Lower lobe of right lung (tissue), 2 donors: ENCODE data around the gene FIG4. TPM values are rescaled to one million over a fixed set of nuclear protein-coding genes. Genes with fewer than 3 reads are reported as not detected.
A peak's percentile ranks its signal among the peaks of the same experiment; 100 is the strongest.
"Not testable (repeated sequence)": the region's sequence is repeated elsewhere in the genome, so short reads cannot be mapped to it uniquely, and the experiment has no call there.

Source experiments
- ATAC-seq, 2 donors: fragments of 200-7000 bp; cut with Tn5 transposase; one replicate each; pipeline ENCODE4 v1.9.1; 2020 to 2022; ENCODE audit warnings: mild to moderate bottlenecking in 2 of 2, moderate library complexity in 2 of 2
- DNase-seq: peaks from one replicate; pipeline ENCODE4 v3.0.0-alpha.2; 2020
- H3K27ac ChIP-seq: fragments of 200-600 bp; one replicate; pipeline ENCODE4 v1.8.0; 2022
- H3K27me3 ChIP-seq: fragments of 200-600 bp; one replicate; pipeline ENCODE4 v1.8.0; 2022; ENCODE audit warnings: low read depth
- H3K36me3 ChIP-seq: fragments of 200-600 bp; one replicate; pipeline ENCODE4 v1.8.0; 2022; ENCODE audit warnings: mild to moderate bottlenecking
- H3K4me1 ChIP-seq: fragments of 200-600 bp; one replicate; pipeline ENCODE4 v1.8.0; 2022
- H3K4me3 ChIP-seq: fragments of 200-600 bp; one replicate; pipeline ENCODE4 v1.8.0; 2022; ENCODE audit warnings: mild to moderate bottlenecking
- H3K9me3 ChIP-seq: fragments of 200-600 bp; one replicate; pipeline ENCODE4 v1.8.0; 2022
- CTCF ChIP-seq: fragments of 200-600 bp; IDR thresholded peaks from one replicate; pipeline ENCODE4 v1.8.0; 2022; ENCODE audit warnings: antibody characterized with exemption, mild to moderate bottlenecking
- intact Hi-C: fragments of 100-400 bp; cut with DNase I; formaldehyde crosslinking; loops from one replicate; pipeline ENCODE4 v1.11.0; 2022
- total RNA-seq: library from RNA; stranded (reverse); fragmentation: NEBNext Ultra II Directional; extraction: Animal tissue kit (Norgen Biotek cat#: 25700); gene quantifications from one replicate; pipeline ENCODE4 v1.2.1, GENCODE V29; 2021
- donor health status: DM: no; HTN: yes; CAD: no; lungs with severe emphysema.

FIG4 gene
- total RNA-seq, 1 donor from 2014 or later, result 44.5 TPM

DNA sequence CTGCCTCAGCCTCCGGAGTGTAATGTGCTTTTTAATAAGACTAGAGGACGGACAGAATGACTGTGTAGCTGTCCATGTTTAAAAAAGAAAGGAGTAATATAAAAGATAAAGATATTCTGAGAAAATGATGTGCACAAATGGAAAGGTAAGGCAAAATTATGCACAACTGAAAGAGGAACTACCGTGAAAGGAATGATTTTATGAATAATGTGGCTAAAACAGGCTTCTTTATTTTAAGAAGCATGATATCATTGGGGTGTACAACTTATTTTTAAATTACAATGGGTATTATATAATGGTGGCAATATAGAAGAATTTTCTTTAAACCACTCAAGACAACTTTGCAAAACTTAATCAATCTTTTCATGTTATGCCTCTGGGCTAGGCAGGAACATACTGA, 78.1 kb downstream of the FIG4 start:
- no peaks in the 10 kb centered on the region for H3K9me3 ChIP-seq
- DNase-seq (no peak), ATAC-seq (no peak)
- no peak for TF ChIP-seq CTCF
- no peaks in the 10 kb centered on the region for H3K27me3 ChIP-seq
- no peak overlapping the region for H3K4me3 ChIP-seq
- no peak overlapping the region for H3K27ac ChIP-seq
- intact Hi-C loops, result no loop called here
- peaks cover 12% of the 10 kb centered on the region for H3K4me1 ChIP-seq
- H3K36me3 ChIP-seq, result peaks cover 26% of the 10 kb centered on the region

DNA sequence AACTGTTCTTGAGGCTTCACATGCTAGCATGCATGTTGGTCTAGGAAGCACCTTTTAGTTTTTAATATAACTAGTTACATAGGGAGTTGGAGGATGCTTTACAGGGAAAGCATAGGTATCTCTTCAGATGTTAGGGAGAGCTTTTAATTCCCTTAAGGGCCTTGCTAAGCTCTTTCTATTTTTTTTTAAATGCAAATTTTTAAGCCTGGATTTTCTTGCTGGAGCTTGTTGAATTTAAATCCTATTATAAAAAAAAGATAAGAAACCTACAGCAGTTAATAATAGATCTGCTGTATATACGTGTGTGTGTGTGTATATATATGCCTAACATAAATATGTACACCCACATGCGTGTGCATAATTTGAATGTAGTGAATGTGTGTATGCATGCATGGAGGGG, 79.0 kb downstream of the FIG4 start:
- intact Hi-C loops, result no loop called here
- TF ChIP-seq CTCF, result no peak
- DNase-seq (no peak), ATAC-seq (no peak)
- H3K4me1 ChIP-seq, result peaks cover 12% of the 10 kb centered on the region
- H3K36me3 ChIP-seq, result peaks cover 25% of the 10 kb centered on the region
- no peak overlapping the region for H3K27ac ChIP-seq
- no peaks in the 10 kb centered on the region for H3K9me3 ChIP-seq
- no peaks in the 10 kb centered on the region for H3K27me3 ChIP-seq
- H3K4me3 ChIP-seq, result no peak overlapping the region

DNA sequence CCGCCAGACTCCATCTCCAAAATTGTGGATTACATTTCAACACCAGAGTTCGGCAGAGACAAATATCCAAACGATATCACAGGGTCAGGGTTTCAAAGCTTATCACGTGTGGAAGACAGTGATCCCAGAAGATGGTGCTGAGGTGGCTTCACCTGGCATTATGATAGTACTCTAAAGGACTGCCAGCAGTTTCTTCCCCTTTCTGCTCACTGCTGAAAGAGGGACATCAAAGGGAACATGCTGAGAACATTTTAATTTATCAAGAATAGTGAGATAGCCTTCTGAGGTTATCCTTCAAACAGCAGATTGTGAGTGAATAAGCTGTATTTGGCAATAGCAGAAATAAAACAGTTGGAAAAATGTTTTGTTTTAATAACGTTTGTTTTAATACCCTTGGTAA, 79.7 kb downstream of the FIG4 start:
- no peak overlapping the region for H3K27ac ChIP-seq
- TF ChIP-seq CTCF, result no peak
- intact Hi-C loops, result no loop called here

DNA sequence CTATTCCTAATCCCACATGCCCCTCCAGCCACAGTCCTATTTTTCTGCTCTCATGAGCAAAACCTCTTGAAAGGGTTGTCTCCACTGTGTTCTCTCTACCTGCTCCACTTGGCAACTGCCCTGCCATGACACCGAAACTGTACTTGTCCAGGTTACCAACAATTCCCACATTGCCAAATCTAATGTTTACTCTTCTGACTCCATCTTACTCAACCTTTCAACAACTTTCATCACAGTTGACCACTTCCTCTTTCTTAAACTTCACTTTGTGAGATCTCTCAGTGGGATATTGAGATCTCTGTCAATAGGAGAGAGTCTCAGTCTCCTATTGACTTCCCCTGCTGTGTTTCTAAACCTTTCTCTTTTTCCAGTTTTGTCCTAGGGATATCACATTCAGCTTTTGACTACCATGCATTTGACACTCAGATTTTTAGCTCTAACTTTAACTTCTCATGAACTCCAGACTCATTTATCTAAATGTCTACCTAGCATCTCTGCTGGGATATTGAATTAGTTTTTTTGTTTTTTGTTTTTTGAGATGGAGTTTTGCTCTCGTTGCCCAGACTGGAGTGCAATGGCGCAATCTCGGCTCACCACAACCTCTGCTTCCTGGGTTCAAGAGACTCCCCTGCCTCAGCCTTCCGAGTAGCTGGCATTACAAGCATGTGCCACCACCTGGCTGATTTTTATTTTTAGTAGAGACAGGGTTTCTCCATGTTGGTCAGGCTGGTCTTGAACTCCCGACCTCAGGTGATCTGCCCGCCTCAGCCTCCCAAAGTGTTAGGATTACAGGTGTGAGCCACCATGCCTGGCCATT, 81.1 kb downstream of the FIG4 start:
- peaks cover 12% of the 10 kb centered on the region for H3K4me1 ChIP-seq
- H3K4me3 ChIP-seq, intact Hi-C loops, H3K9me3 ChIP-seq, H3K27me3 ChIP-seq: not testable (repeated sequence)
- H3K27ac ChIP-seq, result peak overlapping the region; percentile 25
- DNase-seq (peak; percentile 55), ATAC-seq (peak; percentile 79 to 84)
- H3K36me3 ChIP-seq, result peaks cover 21% of the 10 kb centered on the region

More for the DNA sequence above, 79.7 kb downstream of the FIG4 start:
- Histone ChIP-seq H3K4me1 (peaks cover 12% of the 10 kb centered on the region), H3K9me3 (no peaks in the 10 kb centered on the region), H3K36me3 (peaks cover 25% of the 10 kb centered on the region), H3K27me3 (no peaks in the 10 kb centered on the region), H3K4me3 (no peak overlapping the region)
- no peak for ATAC-seq
- DNase-seq, result no peak

GRCh38 chr6:109772883-109773431, 81.9 kb downstream of the FIG4 start:
- intact Hi-C loops, result no loop called here
- ATAC-seq (no peak), DNase-seq (no peak)
- Histone ChIP-seq H3K27ac (no peak overlapping the region), H3K9me3 (no peaks in the 10 kb centered on the region), H3K4me1 (peaks cover 12% of the 10 kb centered on the region), H3K36me3 (peaks cover 13% of the 10 kb centered on the region), H3K27me3 (no peaks in the 10 kb centered on the region), H3K4me3 (no peak overlapping the region)
- no peak for TF ChIP-seq CTCF

DNA sequence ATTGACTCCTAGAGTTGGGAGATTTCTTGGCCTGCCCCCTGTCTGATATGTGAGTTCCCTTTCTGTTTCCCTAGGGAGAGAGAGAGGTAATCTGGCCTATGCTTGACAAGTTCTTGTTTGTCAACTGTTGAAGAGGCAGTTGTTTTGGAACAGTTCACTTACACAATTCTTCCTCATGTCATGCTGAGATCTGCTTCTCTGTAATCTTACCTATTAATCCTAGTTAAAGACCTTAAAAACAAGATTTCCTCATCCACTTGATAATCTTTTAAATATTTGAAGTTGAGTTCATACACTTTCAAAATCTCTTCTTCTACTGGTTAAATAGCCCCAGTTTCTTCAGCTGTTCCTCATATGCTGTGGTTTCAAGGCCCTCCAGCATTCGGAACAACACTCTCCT, 89.9 kb downstream of the FIG4 start:
- Histone ChIP-seq H3K36me3 (peaks cover 6% of the 10 kb centered on the region), H3K27ac (no peak overlapping the region), H3K9me3 (no peaks in the 10 kb centered on the region), H3K4me3 (no peak overlapping the region), H3K4me1 (no peaks in the 10 kb centered on the region), H3K27me3 (no peaks in the 10 kb centered on the region)
- intact Hi-C loops, result no loop called here
- DNase-seq (no peak), ATAC-seq (no peak)
- TF ChIP-seq CTCF, result no peak
